DOHH2 (cell line): ENCODE data around the gene NAB2.

ENCODE experiments used
- H3F3A ChIP-seq: fragments of 200-600 bp; sonication (generic), shearing (Covaris generic); 2 replicates; pipeline ENCODE4 v1.6.0; 2016; ENCODE audit warnings: antibody characterized with exemption, mild to moderate bottlenecking; ENCODE audit not compliant: control insufficient read depth, insufficient read depth
- H3K27ac ChIP-seq: fragments of 200-600 bp; sonication (generic); 2 replicates; pipeline ENCODE4 v1.5.1; 2014; ENCODE audit warnings: low read depth, mild to moderate bottlenecking, low read length, moderate library complexity
- H3K27me3 ChIP-seq: fragments of 200-600 bp; sonication (generic); 2 replicates; pipeline ENCODE4 v1.6.1; 2014; ENCODE audit warnings: mild to moderate bottlenecking, low read length, mixed read lengths; ENCODE audit not compliant: control insufficient read depth
- H3K36me3 ChIP-seq: fragments of 200-600 bp; sonication (generic); 2 replicates; pipeline ENCODE4 v1.6.1; 2014; ENCODE audit warnings: mild to moderate bottlenecking, low read length, moderate library complexity, mixed read lengths; ENCODE audit not compliant: control insufficient read depth
- H3K4me1 ChIP-seq: fragments of 200-600 bp; sonication (generic); 2 replicates; pipeline ENCODE4 v1.6.1; 2014; ENCODE audit warnings: mild to moderate bottlenecking, low read length, mixed read lengths; ENCODE audit not compliant: control insufficient read depth
- H3K4me2 ChIP-seq: fragments of 200-600 bp; sonication (generic); 2 replicates; pipeline ENCODE4 v1.6.0; 2014; ENCODE audit warnings: mild to moderate bottlenecking, low read length, moderate library complexity
- H3K4me3 ChIP-seq: fragments of 200-600 bp; sonication (generic); 2 replicates; pipeline ENCODE4 v1.5.1; 2014; ENCODE audit warnings: mild to moderate bottlenecking, low read length, mixed read lengths
- H3K79me2 ChIP-seq: fragments of 200-600 bp; sonication (generic); 2 replicates; pipeline ENCODE4 v1.6.1; 2014; ENCODE audit warnings: mild to moderate bottlenecking, low read length, mixed read lengths; ENCODE audit not compliant: control insufficient read depth
- H3K9me2 ChIP-seq: fragments of 200-600 bp; sonication (generic); replicated peaks from 2 replicates; pipeline ENCODE4 v1.6.1; 2014; ENCODE audit warnings: mild to moderate bottlenecking, low read length, mixed read lengths; ENCODE audit not compliant: control insufficient read depth
- H3K9me3 ChIP-seq: fragments of 200-600 bp; sonication (generic); 2 replicates; pipeline ENCODE4 v1.6.1; 2014; ENCODE audit warnings: antibody characterized with exemption, low read length, mixed read lengths; ENCODE audit not compliant: control insufficient read depth, insufficient read depth
- H4K20me1 ChIP-seq: fragments of 200-600 bp; sonication (generic); 2 replicates; pipeline ENCODE4 v1.6.0; 2014; ENCODE audit warnings: low read depth, mild to moderate bottlenecking, antibody characterized with exemption, low read length, moderate library complexity; ENCODE audit not compliant: control insufficient read depth, insufficient read depth
- EZH2phosphoT487 ChIP-seq: fragments of 200-600 bp; sonication (generic); IDR thresholded peaks from 2 replicates; pipeline ENCODE4 v1.6.1; 2017; ENCODE audit warnings: borderline replicate concordance, mild to moderate bottlenecking, antibody characterized with exemption, low read length, moderate library complexity, mixed read lengths
- TF ChIP-seq, protein P1 (sequence below): fragments of 200-600 bp; sonication (generic); IDR thresholded peaks from one replicate; pipeline ENCODE4 v1.5.1; 2014; ENCODE audit warnings: antibody characterized with exemption, mild to moderate bottlenecking, low read depth, low read length; ENCODE audit not compliant: poor library complexity, severe bottlenecking

Gene NAB2

DNA sequence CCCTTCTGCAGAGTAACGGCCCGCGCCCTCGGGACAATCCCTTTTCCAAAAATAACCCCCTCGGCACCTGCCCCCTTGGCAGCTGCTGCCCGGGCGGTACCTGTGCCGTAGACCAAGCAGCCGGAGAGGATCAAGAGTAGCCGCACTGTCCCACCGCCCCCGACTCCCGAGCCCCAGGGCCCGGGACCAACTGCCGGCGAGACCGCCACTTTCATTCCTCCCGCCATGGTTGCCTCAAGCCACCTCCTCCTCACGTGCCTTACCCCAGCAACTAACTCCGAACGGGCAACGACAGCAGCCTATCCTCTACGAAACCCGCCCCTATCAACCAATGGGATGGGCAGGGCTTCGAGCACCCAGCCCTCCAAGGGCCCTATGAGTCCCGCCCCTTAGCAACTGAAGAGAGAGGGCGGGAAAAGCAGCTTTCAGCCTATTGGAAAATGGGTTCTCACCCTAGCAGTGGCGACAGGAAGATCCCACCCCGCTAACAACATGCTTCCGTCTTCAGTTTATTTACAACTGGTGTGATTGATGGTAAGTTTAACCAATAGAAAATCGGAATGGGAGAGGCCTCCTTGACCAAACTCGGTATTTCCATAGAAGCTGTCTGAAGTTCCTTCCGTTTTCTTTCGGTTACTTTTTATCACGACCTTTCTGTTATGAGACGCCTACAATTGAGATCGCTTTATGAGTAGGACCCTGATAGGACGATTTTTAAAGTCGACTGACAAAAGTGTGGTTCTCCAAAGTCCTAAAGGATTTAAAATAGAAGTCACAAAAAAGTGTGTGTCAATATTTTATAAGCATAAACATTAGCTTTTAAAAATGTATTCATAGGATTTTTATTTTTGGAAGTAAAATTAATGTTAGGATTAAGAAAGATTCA lies 10.2 kb upstream of the NAB2 start, which contains the start of gene NEMP1:
Gene NEMP1, minus strand, starts transcription at position 273 of the 886 bp plus-strand sequence. Its CDS starts 46 bp downstream, at position 227.
- Histone ChIP-seq H3K4me1 (peaks cover 37% of the 10 kb centered on the region), H3K4me3 (peak within 1 kb of the TSS; percentile 90), H4K20me1 (no peaks in the 10 kb centered on the region), H3K79me2 (peaks cover 46% of the 10 kb centered on the region), H3K36me3 (peaks cover 27% of the 10 kb centered on the region), H3K4me2 (peak within 1 kb of the TSS; percentile 78), H3K27me3 (no peaks in the 10 kb centered on the region), H3K27ac (peak within 1 kb of the TSS; percentile 87), H3F3A (peaks cover 10% of the 10 kb centered on the region), H3K9me3 (no peaks in the 10 kb centered on the region), H3K9me2 (no peaks in the 10 kb centered on the region)
- TF ChIP-seq EZH2phosphoT487 = no peak
- TF ChIP-seq, protein P1, sequence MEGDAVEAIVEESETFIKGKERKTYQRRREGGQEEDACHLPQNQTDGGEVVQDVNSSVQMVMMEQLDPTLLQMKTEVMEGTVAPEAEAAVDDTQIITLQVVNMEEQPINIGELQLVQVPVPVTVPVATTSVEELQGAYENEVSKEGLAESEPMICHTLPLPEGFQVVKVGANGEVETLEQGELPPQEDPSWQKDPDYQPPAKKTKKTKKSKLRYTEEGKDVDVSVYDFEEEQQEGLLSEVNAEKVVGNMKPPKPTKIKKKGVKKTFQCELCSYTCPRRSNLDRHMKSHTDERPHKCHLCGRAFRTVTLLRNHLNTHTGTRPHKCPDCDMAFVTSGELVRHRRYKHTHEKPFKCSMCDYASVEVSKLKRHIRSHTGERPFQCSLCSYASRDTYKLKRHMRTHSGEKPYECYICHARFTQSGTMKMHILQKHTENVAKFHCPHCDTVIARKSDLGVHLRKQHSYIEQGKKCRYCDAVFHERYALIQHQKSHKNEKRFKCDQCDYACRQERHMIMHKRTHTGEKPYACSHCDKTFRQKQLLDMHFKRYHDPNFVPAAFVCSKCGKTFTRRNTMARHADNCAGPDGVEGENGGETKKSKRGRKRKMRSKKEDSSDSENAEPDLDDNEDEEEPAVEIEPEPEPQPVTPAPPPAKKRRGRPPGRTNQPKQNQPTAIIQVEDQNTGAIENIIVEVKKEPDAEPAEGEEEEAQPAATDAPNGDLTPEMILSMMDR = no peak

DNA sequence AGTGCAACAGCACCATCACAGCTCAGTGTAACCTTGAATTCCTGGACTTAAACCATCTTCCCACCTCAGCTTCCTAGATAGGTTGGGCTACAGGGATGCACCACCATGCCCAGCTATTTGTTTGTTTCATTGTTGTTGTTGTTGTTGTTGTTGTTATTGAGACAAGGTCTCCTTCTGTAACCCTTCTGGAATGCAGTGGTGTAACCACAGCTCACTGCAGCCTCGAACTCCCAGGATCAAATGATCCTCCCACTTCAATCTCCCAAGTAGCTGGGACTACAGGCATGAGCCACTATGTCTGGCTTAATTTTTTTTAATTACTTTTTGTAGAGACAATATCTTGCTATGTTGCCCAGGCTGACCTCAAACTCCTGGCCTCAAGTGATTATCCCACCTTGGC lies 9.1 kb upstream of the NAB2 start:
- Histone ChIP-seq H3K4me2 (peak overlapping the region; percentile 78), H3K36me3 (peaks cover 19% of the 10 kb centered on the region), H3K9me3 (no peaks in the 10 kb centered on the region), H3K9me2 (no peaks in the 10 kb centered on the region), H3K4me3 (0 out of 2 replicates have a peak overlapping the region, but pooled peaks have one; percentile 63), H3K27me3 (no peaks in the 10 kb centered on the region), H3F3A (peaks cover 17% of the 10 kb centered on the region), H3K79me2 (peaks cover 35% of the 10 kb centered on the region), H4K20me1 (no peaks in the 10 kb centered on the region), H3K4me1 (peaks cover 26% of the 10 kb centered on the region), H3K27ac (peak overlapping the region; percentile 78; the same call in 1 of the 2 replicates)
- no peak for TF ChIP-seq EZH2phosphoT487
- TF ChIP-seq, protein P1 = no peak

DNA sequence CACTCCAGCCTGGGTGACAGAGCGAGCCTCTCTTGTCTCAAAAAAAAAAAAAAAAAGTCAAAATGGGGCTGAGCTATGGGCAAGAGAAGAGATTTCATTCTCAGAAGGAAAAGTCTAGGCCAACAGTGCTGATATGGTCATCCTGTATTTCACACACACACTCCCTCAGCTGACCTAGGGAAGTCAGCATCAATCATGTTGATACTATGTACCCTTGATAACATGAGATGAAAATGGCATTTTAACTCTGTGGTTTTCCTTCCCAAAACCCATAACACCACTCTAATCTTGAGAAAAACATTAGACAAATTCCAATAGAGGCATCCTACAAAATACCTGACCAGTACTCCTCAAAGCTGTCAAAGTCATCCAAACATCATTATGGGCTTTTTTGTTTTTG lies 8.1 kb upstream of the NAB2 start:
- Histone ChIP-seq H4K20me1 (no peaks in the 10 kb centered on the region), H3K79me2 (peaks cover 26% of the 10 kb centered on the region), H3K4me2 (no peak overlapping the region), H3K27ac (no peak overlapping the region), H3K36me3 (peaks cover 18% of the 10 kb centered on the region), H3K9me3 (no peaks in the 10 kb centered on the region), H3K4me1 (peaks cover 35% of the 10 kb centered on the region), H3K27me3 (no peaks in the 10 kb centered on the region), H3F3A (peaks cover 19% of the 10 kb centered on the region), H3K4me3 (no peak overlapping the region), H3K9me2 (no peaks in the 10 kb centered on the region)
- TF ChIP-seq, protein P1 = no peak
- TF ChIP-seq EZH2phosphoT487 = no peak
